ENCODE measurements around the gene P3H1. TPM values are rescaled to one million over a fixed set of nuclear protein-coding genes. Genes with fewer than 3 reads are reported as not detected.

P3H1 gene
- total RNA-seq, 1 experiment from 2014 or later: 22.8 TPM

DNA sequence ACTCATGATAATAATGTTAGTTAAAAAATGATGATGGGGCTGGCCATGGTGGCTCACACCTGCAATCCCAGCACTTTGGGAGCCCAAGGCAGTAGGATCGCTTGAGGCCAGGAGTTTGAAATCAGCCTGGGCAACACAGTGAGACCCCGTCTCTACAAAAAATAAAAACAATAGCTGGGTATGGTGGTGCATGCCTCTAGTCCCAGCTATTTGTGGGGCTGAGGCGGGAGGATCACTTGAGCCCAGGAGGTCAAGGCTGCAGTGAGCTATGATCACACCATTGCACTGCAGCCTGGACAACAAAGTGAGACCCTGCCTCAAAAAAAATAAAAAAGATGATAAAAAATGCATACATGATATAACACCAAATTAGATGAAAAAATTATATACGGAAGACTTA is 5.3 kb downstream of the P3H1 start:
- Histone ChIP-seq H3K27me3 (ENCODE audit: insufficient read depth, low read depth) (no peaks in the 10 kb centered on the region), H3K9me3 (ENCODE audit: insufficient read depth, low read depth) (no peaks in the 10 kb centered on the region), H2AFZ (no peak overlapping the region), H3K79me2 (ENCODE audit: low read depth) (peaks cover 10% of the 10 kb centered on the region; the same call in 1 of the 2 replicates), H3K9me2 (ENCODE audit: insufficient read depth) (no peaks in the 10 kb centered on the region), H3K36me3 (ENCODE audit: low read depth) (0 out of 2 replicates have a peak, but pooled peaks cover under 1% of the 10 kb centered on the region), H4K20me1 (ENCODE audit: insufficient read depth) (no peaks in the 10 kb centered on the region), H3K27ac (no peak overlapping the region), H3F3A (ENCODE audit: insufficient read depth, low read depth) (no peaks in the 10 kb centered on the region; the same call in 1 of the 2 replicates), H3K4me3 (no peak overlapping the region), H3K4me2 (no peak overlapping the region), H3K4me1 (replicated peaks; ENCODE audit: insufficient read depth) (peaks cover 10% of the 10 kb centered on the region; the same call in 1 of the 2 replicates)
- ChIA-PET CTCF (interaction anchor here (0.6 kb wide), 1 partner anchor 305 kb away, joined by 4 read pairs; no protein-coding TSS in a partner anchor), POLR2A (ENCODE audit: unreplicated experiment) (no interaction called here)
- intact Hi-C loops (cut with micrococcal nuclease; ENCODE audit: unreplicated experiment): loop anchor here (10.0 kb wide), 1 partner anchor 1327 kb away; no protein-coding TSS in a partner anchor
- no TSS peak for BruUV-seq (replicated peaks)
- TF ChIP-seq CTCF (conservative IDR thresholded peaks at IDR 0.05) (no peak), EZH2 (IDR thresholded peaks at IDR 0.05; ENCODE audit: low read depth) (no peak)
- no peak for DNase-seq

GRCh38 chr1:42759114-42759513 is 7.7 kb downstream of the P3H1 start:
- Histone ChIP-seq H3K9me3 (ENCODE audit: insufficient read depth, low read depth) (no peaks in the 10 kb centered on the region), H4K20me1 (ENCODE audit: insufficient read depth) (no peaks in the 10 kb centered on the region), H3K9me2 (ENCODE audit: insufficient read depth) (no peaks in the 10 kb centered on the region), H3K36me3 (ENCODE audit: low read depth) (0 out of 2 replicates have a peak, but pooled peaks cover 4% of the 10 kb centered on the region), H3K79me2 (ENCODE audit: low read depth) (no peaks in the 10 kb centered on the region), H3K4me2 (no peak overlapping the region), H3K27me3 (ENCODE audit: insufficient read depth, low read depth) (no peaks in the 10 kb centered on the region), H3K4me1 (replicated peaks; ENCODE audit: insufficient read depth) (no peaks in the 10 kb centered on the region), H3K27ac (no peak overlapping the region), H3F3A (ENCODE audit: insufficient read depth, low read depth) (no peaks in the 10 kb centered on the region; the same call in 1 of the 2 replicates), H2AFZ (no peak overlapping the region), H3K4me3 (no peak overlapping the region)
- DNase-seq: no peak
- POLR2A ChIA-PET (ENCODE audit: unreplicated experiment): no interaction called here
- CTCF ChIA-PET: no interaction called here
- BruUV-seq (replicated peaks): no TSS peak
- no peak for TF ChIP-seq EZH2 (IDR thresholded peaks at IDR 0.05; ENCODE audit: low read depth)
- TF ChIP-seq CTCF (conservative IDR thresholded peaks at IDR 0.05): no peak
- intact Hi-C loops (cut with micrococcal nuclease; ENCODE audit: unreplicated experiment): loop anchor here (5.0 kb wide), 1 partner anchor 182 kb away; no protein-coding TSS in a partner anchor

- H3K9me3 ChIP-seq (ENCODE audit: insufficient read depth, low read depth): no peaks in the 10 kb centered on the region
- CTCF ChIA-PET: no interaction called here
- no peaks in the 10 kb centered on the region for H3K27me3 ChIP-seq (ENCODE audit: insufficient read depth, low read depth)
- intact Hi-C loops (cut with micrococcal nuclease; ENCODE audit: unreplicated experiment): loop anchor here (5.0 kb wide), 1 partner anchor 181 kb away; no protein-coding TSS in a partner anchor
- POLR2A ChIA-PET (ENCODE audit: unreplicated experiment): no interaction called here
- H3K79me2 ChIP-seq (ENCODE audit: low read depth): no peaks in the 10 kb centered on the region
- BruUV-seq (replicated peaks): no TSS peak
- no peaks in the 10 kb centered on the region for H4K20me1 ChIP-seq (ENCODE audit: insufficient read depth)
- DNase-seq: no peak
- no peak overlapping the region for H3K27ac ChIP-seq
- no peak overlapping the region for H3K4me2 ChIP-seq
- H3F3A ChIP-seq (ENCODE audit: insufficient read depth, low read depth): no peaks in the 10 kb centered on the region; the same call in 1 of the 2 replicates
- TF ChIP-seq EZH2 (IDR thresholded peaks at IDR 0.05; ENCODE audit: low read depth): no peak
- no peak for TF ChIP-seq CTCF (conservative IDR thresholded peaks at IDR 0.05)
- no peaks in the 10 kb centered on the region for H3K9me2 ChIP-seq (ENCODE audit: insufficient read depth)
- no peak overlapping the region for H3K4me3 ChIP-seq
- 0 out of 2 replicates have a peak, but pooled peaks cover 4% of the 10 kb centered on the region for H3K36me3 ChIP-seq (ENCODE audit: low read depth)
- no peak overlapping the region for H2AFZ ChIP-seq
- no peaks in the 10 kb centered on the region for H3K4me1 ChIP-seq (replicated peaks; ENCODE audit: insufficient read depth)
Observed at GRCh38 chr1:42758641-42759040, 8.2 kb downstream of the P3H1 start.
